G401 (cell line): ENCODE data around the gene PGLYRP1. TPM values are rescaled to one million over a fixed set of nuclear protein-coding genes. Genes with fewer than 3 reads are reported as not detected.

Experiments
- DNase-seq: peaks from one replicate; pipeline ENCODE4 v3.0.0-alpha.2; 2015; ENCODE audit warnings: low spot score
- in situ Hi-C: cut with HindIII; loops from 2 replicates; pipeline ENCODE4 v1.10.0; 2016; ENCODE audit warnings: low sequenced_read_pairs, mixed read lengths
- total RNA-seq: library from RNA; depleted of rRNA; stranded (reverse); fragments of >200 nt; shearing (Covaris generic); gene quantifications from 2 replicates; pipeline ENCODE4 v1.2.3, GENCODE V29; 2014; rRNA removed

Gene PGLYRP1
- not detected in 2 replicates for total RNA-seq

- no peak for DNase-seq
- in situ Hi-C loops = no loop called here
Measured at GRCh38 chr19:46022431-46023310, at the start of gene PGLYRP1. PGLYRP1 (minus strand) TSS chr19:46023053; CDS start chr19:46023021, 32 bp downstream.

GRCh38 chr19:46069806-46070341 lies 47.0 kb upstream of the PGLYRP1 start:
- in situ Hi-C loops = no loop called here
- no peak for DNase-seq

- in situ Hi-C loops = no loop called here
- DNase-seq = no peak
Measured at GRCh38 chr19:46068345-46069258, 45.7 kb upstream of the PGLYRP1 start.

- in situ Hi-C loops = no loop called here
Measured at GRCh38 chr19:46067691-46068090, 44.8 kb upstream of the PGLYRP1 start.

GRCh38 chr19:46066471-46066870 lies 43.6 kb upstream of the PGLYRP1 start:
- in situ Hi-C loops = no loop called here

More at GRCh38 chr19:46067691-46068090, 44.8 kb upstream of the PGLYRP1 start:
- DNase-seq = no peak

GRCh38 chr19:46065486-46066071 lies 42.7 kb upstream of the PGLYRP1 start:
- DNase-seq = no peak
- in situ Hi-C loops = no loop called here

More at GRCh38 chr19:46066471-46066870, 43.6 kb upstream of the PGLYRP1 start:
- no peak for DNase-seq

GRCh38 chr19:46063201-46063600 lies 40.3 kb upstream of the PGLYRP1 start:
- no peak for DNase-seq
- in situ Hi-C loops = no loop called here

- DNase-seq = no peak
- in situ Hi-C loops = no loop called here
Measured at GRCh38 chr19:46060012-46060411, 37.2 kb upstream of the PGLYRP1 start.

- in situ Hi-C loops = no loop called here
Measured at GRCh38 chr19:46058778-46059177, 35.9 kb upstream of the PGLYRP1 start.

GRCh38 chr19:46056536-46056935 lies 33.7 kb upstream of the PGLYRP1 start:
- in situ Hi-C loops = no loop called here
- no peak for DNase-seq

More at GRCh38 chr19:46058778-46059177, 35.9 kb upstream of the PGLYRP1 start:
- DNase-seq = no peak

GRCh38 chr19:46052896-46053295 lies 30.0 kb upstream of the PGLYRP1 start:
- in situ Hi-C loops = no loop called here
- no peak for DNase-seq

GRCh38 chr19:46049597-46049996 lies 26.7 kb upstream of the PGLYRP1 start:
- in situ Hi-C loops = no loop called here
- DNase-seq = no peak

- in situ Hi-C loops = no loop called here
- DNase-seq = no peak
Measured at GRCh38 chr19:46043519-46043918, 20.7 kb upstream of the PGLYRP1 start.

- no peak for DNase-seq
- in situ Hi-C loops = no loop called here
Measured at GRCh38 chr19:46042252-46042883, 19.5 kb upstream of the PGLYRP1 start.

- DNase-seq = no peak
- in situ Hi-C loops = no loop called here
Measured at GRCh38 chr19:46040952-46041500, 18.2 kb upstream of the PGLYRP1 start, which contains the start of gene IGFL4. IGFL4 (minus strand) TSS chr19:46041002; CDS start chr19:46040962, 40 bp downstream.

- DNase-seq = no peak
- in situ Hi-C loops = no loop called here
Measured at GRCh38 chr19:46040125-46040524, 17.3 kb upstream of the PGLYRP1 start.

GRCh38 chr19:46036744-46037128 lies 13.9 kb upstream of the PGLYRP1 start:
- no peak for DNase-seq
- in situ Hi-C loops = no loop called here

- DNase-seq = no peak
- in situ Hi-C loops = no loop called here
Measured at GRCh38 chr19:46035986-46036743, 13.3 kb upstream of the PGLYRP1 start.
